Tibial nerve (tissue), 4 donors: ENCODE results near the gene DYRK1B. TPM values are rescaled to one million over a fixed set of nuclear protein-coding genes. Genes with fewer than 3 reads are reported as not detected.
A peak's percentile ranks its signal among the peaks of the same experiment; 100 is the strongest.

ENCODE experiments used
- DNase-seq, 2 donors: peaks; one replicate each; pipeline ENCODE4 v3.0.0-alpha.2; 2019; ENCODE audit warnings: low spot score in 2 of 2
- H3K27ac ChIP-seq, 4 donors: fragments of 200-600 bp; sonication (generic) in 3 of 4; one replicate each; pipeline ENCODE4 v1.5.1; 2017 to 2019; ENCODE audit warnings: mild to moderate bottlenecking in 1 of 4
- H3K27me3 ChIP-seq, 2 donors: fragments of 200-600 bp; sonication (generic) in 1 of 2; one replicate each; pipeline versions ENCODE4 v1.5.1 to v1.6.0; 2017 to 2019
- H3K36me3 ChIP-seq, 3 donors: fragments of 200-600 bp; sonication (generic); one replicate each; pipeline ENCODE4 v1.5.1; 2018 to 2019
- H3K4me1 ChIP-seq, 4 donors: fragments of 200-600 bp; sonication (generic) in 3 of 4; one replicate each; pipeline ENCODE4 v1.5.1; 2017 to 2019
- H3K4me3 ChIP-seq, 4 donors: fragments of 200-600 bp; sonication (generic) in 3 of 4; one replicate each; pipeline ENCODE4 v1.5.1; 2017 to 2019; ENCODE audit warnings: mild to moderate bottlenecking in 1 of 4, moderate library complexity in 1 of 4
- H3K9me3 ChIP-seq, 4 donors: fragments of 200-600 bp; sonication (generic) in 3 of 4; one replicate each; pipeline ENCODE4 v1.5.1; 2017 to 2019
- CTCF ChIP-seq, 5 experiments: fragments of 200-600 bp in 3 of 5; fragments of 450-650 bp in 2 of 5; sonication (generic) in 3 of 5; IDR thresholded peaks; one replicate each; pipeline ENCODE4 v1.5.1; 2016 to 2019; ENCODE audit warnings: antibody characterized with exemption in 5 of 5, mild to moderate bottlenecking in 3 of 5, moderate library complexity in 2 of 5
- EP300 ChIP-seq, 2 donors: sonication (generic); formaldehyde crosslinking; IDR thresholded peaks; one replicate each; pipeline ENCODE4 v1.6.1; 2017; ENCODE audit warnings: antibody characterized with exemption in 2 of 2, mild to moderate bottlenecking in 1 of 2
- POLR2A ChIP-seq, 2 donors: fragments of 450-650 bp; IDR thresholded peaks; one replicate each; pipeline ENCODE4 v1.6.1; 2017; ENCODE audit warnings: antibody characterized with exemption in 2 of 2, mild to moderate bottlenecking in 2 of 2, moderate library complexity in 2 of 2
- WGBS, 2 donors: methylation state at CpG; one replicate each; pipeline ENCODE4 v1.1.5; 2018; 5-methylcytosine and 5-hydroxymethylcytosine counted together
- small RNA-seq: library from RNA; depleted of rRNA; stranded (forward); fragments of <200 nt; gene quantifications from one replicate; pipeline ENCODE3, GENCODE V24; 2016
- total RNA-seq, 4 donors: library from RNA; depleted of rRNA; stranded (reverse); fragments of >200 nt; gene quantifications; one replicate each; pipeline ENCODE4 v1.1.0, GENCODE V29; 2016

The DYRK1B gene
- total RNA-seq, 4 donors from 2014 or later: 12.6 to 15.9 (median 13.1) TPM

GRCh38 chr19:39792999-39793546, 40.9 kb downstream of the DYRK1B start:
- DNase-seq: peak; percentile 35 to 82
- Histone ChIP-seq H3K27ac (no peak overlapping the region), H3K4me1 (no peaks in the 10 kb centered on the region), H3K27me3 (no peaks in the 10 kb centered on the region), H3K36me3 (no peaks in the 10 kb centered on the region), H3K9me3 (peaks cover 0 to 12% (median 0%) of the 10 kb centered on the region in 4 donors), H3K4me3 (peak overlapping the region; percentile 25 to 52 (median 38))
- 1 to 4% methylated on average over 10 to 17 of the region's 17 CpGs for WGBS, 2 donors
- TF ChIP-seq POLR2A (IDR thresholded peaks at IDR 0.05) (no peak), EP300 (IDR thresholded peaks at IDR 0.05) (peak in 1 of 2 donors; percentile 15), CTCF (IDR thresholded peaks at IDR 0.05) (peak; percentile 76 to 92 (median 84))

GRCh38 chr19:39788244-39788643, 45.7 kb downstream of the DYRK1B start:
- Histone ChIP-seq H3K9me3 (peaks cover 0 to 24% (median 0%) of the 10 kb centered on the region in 4 donors), H3K4me1 (no peaks in the 10 kb centered on the region), H3K27ac (no peak overlapping the region), H3K36me3 (no peaks in the 10 kb centered on the region), H3K4me3 (no peak overlapping the region), H3K27me3 (no peaks in the 10 kb centered on the region)
- TF ChIP-seq EP300 (IDR thresholded peaks at IDR 0.05): no peak
- TF ChIP-seq CTCF (IDR thresholded peaks at IDR 0.05): no peak
- no peak for TF ChIP-seq POLR2A (IDR thresholded peaks at IDR 0.05)
- no peak for DNase-seq

- no peak for TF ChIP-seq POLR2A (IDR thresholded peaks at IDR 0.05)
- no peak for TF ChIP-seq EP300 (IDR thresholded peaks at IDR 0.05)
- no peak for TF ChIP-seq CTCF (IDR thresholded peaks at IDR 0.05)
- H3K4me1 ChIP-seq: no peaks in the 10 kb centered on the region
- H3K27me3 ChIP-seq: peaks cover 0 to 3% of the 10 kb centered on the region in 2 donors
- H3K9me3 ChIP-seq: no peaks in the 10 kb centered on the region
- DNase-seq: no peak
- 89 to 92% methylated on average over 3 of the region's 3 CpGs for WGBS, 2 donors
- no peaks in the 10 kb centered on the region for H3K36me3 ChIP-seq
- no peak overlapping the region for H3K27ac ChIP-seq
- H3K4me3 ChIP-seq: no peak overlapping the region
Measured at GRCh38 chr19:39780894-39781293, 53.1 kb downstream of the DYRK1B start.

GRCh38 chr19:39778763-39779162, 55.2 kb downstream of the DYRK1B start, which contains the start of gene LEUTX:
LEUTX (plus strand) TSS chr19:39778854; CDS start chr19:39778921, 67 bp downstream.
- peaks cover 0 to 3% of the 10 kb centered on the region in 2 donors for H3K27me3 ChIP-seq
- 71 to 72% methylated on average over 4 of the region's 4 CpGs for WGBS, 2 donors
- DNase-seq: no peak
- H3K36me3 ChIP-seq: no peaks in the 10 kb centered on the region
- no peaks in the 10 kb centered on the region for H3K9me3 ChIP-seq
- H3K4me1 ChIP-seq: no peaks in the 10 kb centered on the region
- no peak within 1 kb of the TSS for H3K27ac ChIP-seq
- H3K4me3 ChIP-seq: no peak within 1 kb of the TSS
- no peak for TF ChIP-seq CTCF (IDR thresholded peaks at IDR 0.05)
- no peak for TF ChIP-seq POLR2A (IDR thresholded peaks at IDR 0.05)
- no peak for TF ChIP-seq EP300 (IDR thresholded peaks at IDR 0.05)

Small RNA genes within 50 kb of the gene (small RNA-seq; reads per million reads assigned to genes)
- gene MIR6719: not detected

Other genes starting within 250 kb of the DYRK1B start
- gene LGALS13, start 231.6 kb downstream of the DYRK1B start, total RNA-seq: not detected
- gene LGALS16, start 178.2 kb downstream of the DYRK1B start, total RNA-seq: not detected
- gene LGALS14, start 129.7 kb downstream of the DYRK1B start, total RNA-seq: not detected
- gene CLC, start 96.1 kb downstream of the DYRK1B start, total RNA-seq: not detected
- gene LEUTX, start 55.3 kb downstream of the DYRK1B start, total RNA-seq: not detected
- gene FBL, start 12.2 kb upstream of the DYRK1B start, total RNA-seq: 100 to 1,000 TPM; 170 to 204 (median 177) TPM
- gene FCGBP, start 100.5 kb upstream of the DYRK1B start, total RNA-seq: 100 to 1,000 TPM in 1 of 4 donors, 10 to 100 TPM in 3; 17.4 to 122 (median 72.1) TPM
- 10 to 100 TPM; 49.4 to 91.8 (median 69.5) TPM for gene PSMC4, start 137.0 kb upstream of the DYRK1B start, total RNA-seq
- 10 to 100 TPM in 2 of 4 donors, 1 to 10 TPM in 2; 4.2 to 13.3 (median 9.0) TPM for gene ZNF546, start 162.9 kb upstream of the DYRK1B start, total RNA-seq
- gene ZNF780B, start 222.1 kb upstream of the DYRK1B start, total RNA-seq: 10 to 100 TPM; 14.6 to 33.9 (median 17.0) TPM